Skeletal muscle cell (primary cell): ENCODE results near the gene CHN2.
"Not testable (repeated sequence)": the region's sequence is repeated elsewhere in the genome, so short reads cannot be mapped to it uniquely, and the experiment has no call there.

Source experiments
- DNase-seq: peaks from one replicate; pipeline ENCODE4 v3.0.0-alpha.2; 2010; ENCODE audit warnings: low read depth
- H3K4me3 ChIP-seq: 2 replicates; pipeline ENCODE4 v1.5.1; 2011; ENCODE audit warnings: low read depth, mild to moderate bottlenecking, control low read depth, low read length, moderate library complexity

CHN2 gene

DNA sequence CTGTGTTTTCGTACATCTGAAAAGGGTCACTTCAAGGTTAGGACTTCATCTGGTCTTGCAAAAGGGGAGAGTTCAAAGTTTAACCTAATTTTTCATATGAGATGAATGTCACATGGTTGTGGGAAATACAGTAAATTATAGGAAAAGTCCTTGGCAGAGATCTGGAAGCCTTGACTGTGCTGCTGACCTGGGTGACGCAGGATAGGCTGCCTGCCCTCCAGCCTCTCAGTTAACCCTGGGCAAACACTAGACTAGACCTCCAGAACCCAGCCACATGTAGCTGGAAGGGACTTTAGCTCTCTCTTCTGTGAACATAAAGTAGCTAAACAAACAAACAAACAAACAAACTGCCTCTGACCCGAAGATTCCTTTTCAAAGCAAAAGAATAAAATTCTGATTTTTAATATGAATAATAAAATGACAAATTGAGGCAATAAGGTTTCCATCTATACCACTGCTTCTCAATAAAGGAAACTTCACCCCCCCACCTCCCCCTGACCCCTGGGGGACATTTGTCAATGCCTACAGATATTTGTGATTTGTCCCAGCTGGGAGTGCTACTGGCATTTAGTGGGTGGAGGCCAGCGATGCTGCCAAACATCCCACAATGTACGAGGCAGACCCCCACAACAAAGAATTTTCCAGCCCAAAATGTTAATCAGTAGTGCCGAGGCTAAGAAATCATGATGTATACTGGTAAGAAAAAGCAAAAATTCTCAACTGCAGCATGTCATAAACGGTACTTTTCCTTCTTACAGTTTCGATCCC lies 293.8 kb downstream of the CHN2 start:
- DNase-seq, result no peak
- H3K4me3 ChIP-seq, result no peak overlapping the region

DNA sequence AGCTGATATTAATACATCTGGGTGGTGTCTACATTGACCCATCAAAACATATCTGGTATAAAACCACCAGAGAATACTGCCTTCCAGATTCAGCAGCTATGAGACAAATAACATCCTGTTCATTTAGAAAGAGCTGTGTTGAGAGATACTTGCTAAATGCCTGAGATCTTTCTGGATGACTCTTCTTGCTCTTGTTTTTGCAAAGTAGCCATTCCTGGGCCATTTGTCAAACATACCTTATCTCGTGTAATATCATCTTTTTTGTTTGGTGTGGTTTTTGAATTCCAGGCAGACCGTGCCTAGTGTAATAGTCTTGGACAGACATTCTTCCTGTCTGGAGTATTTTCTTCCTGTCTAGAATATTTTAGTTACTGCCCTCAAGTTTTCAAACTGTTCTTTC lies 294.4 kb downstream of the CHN2 start:
- peak; percentile 59 for DNase-seq
- no peak overlapping the region for H3K4me3 ChIP-seq

DNA sequence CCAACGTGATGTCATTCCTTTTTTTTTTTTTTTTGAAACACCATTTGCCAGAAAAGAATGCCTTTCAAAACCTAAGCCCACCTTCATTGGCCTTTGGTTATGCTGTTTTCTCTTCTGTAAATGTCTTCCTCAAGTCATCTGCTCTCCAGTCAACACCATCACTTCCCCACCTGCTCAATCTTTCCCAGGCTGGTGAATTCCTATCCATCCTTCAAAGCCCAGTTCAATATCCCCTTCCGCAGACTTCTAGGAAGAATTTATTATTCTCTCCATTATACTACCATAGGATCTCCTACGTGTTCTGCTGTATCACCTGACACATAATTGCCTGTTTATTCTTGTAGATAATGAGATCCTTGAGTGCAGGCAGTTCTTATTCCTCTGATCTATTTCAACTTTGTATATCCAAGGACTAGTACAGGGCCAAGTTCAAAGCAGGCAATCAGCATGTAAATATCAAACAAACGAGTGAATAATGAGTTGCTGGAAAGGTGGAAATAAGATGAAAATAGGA lies 295.6 kb downstream of the CHN2 start:
- no peak for DNase-seq
- H3K4me3 ChIP-seq, result no peak overlapping the region

DNA sequence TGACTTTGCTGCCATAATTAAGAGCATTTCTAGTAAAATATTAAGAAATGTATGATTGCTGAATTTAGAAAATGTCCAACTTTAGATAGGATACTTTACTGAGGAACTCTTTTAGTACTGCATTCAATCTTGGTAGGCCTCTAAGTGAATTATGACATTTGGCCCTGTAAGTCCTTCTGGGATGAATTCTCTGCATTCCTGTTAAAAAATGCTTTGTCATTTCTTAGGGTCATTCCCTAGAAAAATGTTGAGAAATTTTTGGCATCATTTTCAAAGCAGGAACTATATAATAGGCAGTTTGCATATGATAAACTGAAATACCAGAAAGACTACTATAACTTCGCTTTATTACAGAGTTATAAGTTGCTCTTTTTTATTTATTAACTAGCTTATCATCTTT lies 299.8 kb downstream of the CHN2 start:
- no peak overlapping the region for H3K4me3 ChIP-seq
- peak; percentile 33 for DNase-seq

DNA sequence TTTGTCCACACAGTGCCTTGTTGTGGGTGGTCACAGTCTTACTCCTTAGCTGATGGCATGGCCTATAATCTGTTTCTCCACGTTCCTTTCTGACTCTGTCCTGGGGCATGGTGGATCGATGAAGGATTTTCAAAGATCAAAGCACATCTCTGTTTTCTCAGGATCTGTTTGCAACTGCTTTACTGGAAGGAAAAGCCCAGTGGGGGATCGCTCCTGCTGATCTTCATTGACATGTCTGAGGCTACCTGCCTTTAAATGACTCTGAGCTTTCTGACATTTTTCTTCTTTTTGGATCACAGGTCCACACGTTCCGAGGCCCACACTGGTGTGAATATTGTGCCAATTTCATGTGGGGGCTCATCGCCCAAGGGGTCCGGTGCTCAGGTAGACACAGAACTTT lies 301.1 kb downstream of the CHN2 start:
- no peak overlapping the region for H3K4me3 ChIP-seq
- no peak for DNase-seq

DNA sequence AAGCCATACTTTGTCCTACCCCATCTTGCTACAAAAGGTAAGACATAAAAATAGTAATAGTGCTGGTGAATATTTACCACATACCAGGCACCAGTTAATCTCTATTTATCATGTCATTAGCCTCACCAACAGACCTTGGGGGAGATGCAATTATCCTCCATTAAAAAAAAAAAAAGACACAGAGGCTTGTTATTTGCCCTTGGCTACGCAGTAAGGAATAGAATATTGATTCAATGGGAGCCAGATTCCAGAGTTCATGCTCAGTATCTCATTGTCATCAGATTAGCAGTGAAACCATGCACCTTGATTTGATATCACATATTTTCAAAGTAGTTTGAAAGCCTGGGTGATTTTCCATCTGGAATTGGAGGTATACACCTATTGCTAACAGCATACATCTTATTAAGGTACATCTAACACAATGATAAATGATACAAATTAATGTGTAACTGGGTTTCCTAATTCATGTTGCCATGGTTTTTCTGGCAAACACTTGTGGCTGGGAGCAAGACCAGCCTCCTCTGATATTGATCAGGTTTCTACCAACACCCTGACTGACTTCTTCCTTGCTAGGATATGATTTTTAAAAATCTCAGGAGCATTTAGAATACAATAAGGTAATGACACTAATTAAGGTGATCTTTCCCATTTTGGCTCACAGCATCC lies 301.9 kb downstream of the CHN2 start:
- no peak for DNase-seq
- H3K4me3 ChIP-seq, result no peak overlapping the region

DNA sequence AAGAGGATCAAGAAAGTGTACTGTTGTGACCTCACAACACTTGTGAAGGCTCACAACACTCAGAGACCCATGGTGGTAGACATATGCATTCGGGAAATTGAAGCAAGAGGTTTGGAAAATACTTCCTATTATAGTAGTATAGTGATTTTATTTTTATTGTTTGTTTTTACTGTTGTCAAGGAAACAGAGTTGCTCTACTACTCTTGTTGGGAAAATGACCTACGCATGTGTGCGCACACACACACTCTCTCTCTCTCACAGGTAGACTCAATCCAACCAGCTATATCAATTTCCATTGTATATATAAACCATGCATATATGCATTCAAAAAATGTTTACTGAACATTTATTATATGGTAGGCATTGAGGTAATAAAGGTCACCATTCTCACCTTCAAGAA lies 305.4 kb downstream of the CHN2 start:
- no peak overlapping the region for H3K4me3 ChIP-seq
- DNase-seq, result no peak

DNA sequence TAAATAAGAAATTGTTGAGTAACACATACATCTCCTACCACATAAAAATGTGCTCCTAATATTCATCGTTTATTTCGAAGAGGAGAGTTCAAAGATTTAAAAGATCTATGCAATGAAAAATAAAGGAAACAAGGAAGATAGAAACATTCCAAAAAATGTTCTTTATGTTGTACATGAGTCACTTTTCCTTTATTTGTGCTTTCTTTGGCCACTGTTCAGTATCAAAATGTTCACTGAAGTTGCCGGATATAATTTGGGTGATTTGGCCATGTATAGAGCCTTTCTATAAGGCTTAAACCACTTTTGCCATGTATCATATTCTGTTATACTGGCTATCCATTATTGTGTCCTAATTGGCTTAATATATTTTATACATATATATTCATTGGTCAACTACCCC lies 306.1 kb downstream of the CHN2 start:
- DNase-seq, result peak; percentile 18
- no peak overlapping the region for H3K4me3 ChIP-seq

DNA sequence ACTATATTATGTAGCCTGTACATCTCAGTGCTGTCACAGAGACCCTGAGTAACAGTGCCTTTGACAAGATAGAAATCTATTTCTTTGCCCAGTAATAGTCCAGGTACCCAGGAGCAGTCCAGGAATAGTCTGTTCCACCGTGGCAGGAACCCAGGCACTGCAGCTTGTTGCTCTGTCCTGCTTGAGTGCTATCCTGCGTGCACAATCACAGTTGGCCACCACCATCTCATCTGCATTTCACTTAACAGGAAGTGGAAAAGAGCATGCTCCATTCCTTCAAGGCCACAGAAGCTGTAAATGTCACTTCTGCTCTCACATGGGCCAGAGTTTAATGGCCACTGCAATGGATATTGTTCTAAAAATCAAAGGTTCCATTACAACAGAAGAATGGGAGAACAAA lies 307.6 kb downstream of the CHN2 start:
- no peak overlapping the region for H3K4me3 ChIP-seq
- no peak for DNase-seq

DNA sequence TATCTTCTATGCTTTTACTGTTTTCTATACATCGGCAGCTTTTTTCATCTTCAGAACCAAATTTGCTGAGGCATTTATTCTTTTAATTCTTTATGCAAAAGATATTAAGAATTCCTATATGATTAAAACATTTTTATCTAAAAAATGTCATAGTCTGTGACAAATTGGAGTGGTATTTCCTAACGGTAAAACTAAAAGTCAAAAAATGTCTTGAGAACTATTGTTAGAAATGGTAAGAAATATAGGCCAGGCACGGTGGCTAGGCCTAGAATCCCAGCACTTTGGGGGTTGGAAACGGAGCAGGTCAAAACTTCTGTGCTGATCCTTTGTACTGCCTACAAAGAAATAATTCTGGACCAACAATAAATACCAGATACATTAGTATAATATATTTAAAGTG lies 311.4 kb downstream of the CHN2 start:
- H3K4me3 ChIP-seq, result no peak overlapping the region
- no peak for DNase-seq

DNA sequence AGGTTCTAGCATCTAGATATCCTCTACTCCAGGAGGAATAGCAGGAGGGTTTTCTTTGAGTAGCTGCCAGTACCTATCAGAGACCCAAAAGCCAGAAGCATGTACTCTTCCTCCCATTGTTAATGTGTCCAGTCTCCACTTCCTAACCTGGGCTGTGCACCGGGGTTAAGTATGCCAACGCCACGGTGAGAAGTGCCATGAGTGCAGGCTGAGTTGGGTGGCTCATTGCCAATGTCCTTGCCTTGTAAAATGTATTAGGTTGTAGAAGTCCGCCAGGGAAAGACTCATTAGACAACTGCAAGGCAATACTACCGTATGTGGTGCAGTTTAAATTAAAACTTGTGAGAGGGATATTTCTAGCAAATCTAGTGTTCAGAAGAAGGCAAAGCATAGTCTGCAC lies 314.0 kb downstream of the CHN2 start:
- DNase-seq, result no peak
- H3K4me3 ChIP-seq, result no peak overlapping the region

DNA sequence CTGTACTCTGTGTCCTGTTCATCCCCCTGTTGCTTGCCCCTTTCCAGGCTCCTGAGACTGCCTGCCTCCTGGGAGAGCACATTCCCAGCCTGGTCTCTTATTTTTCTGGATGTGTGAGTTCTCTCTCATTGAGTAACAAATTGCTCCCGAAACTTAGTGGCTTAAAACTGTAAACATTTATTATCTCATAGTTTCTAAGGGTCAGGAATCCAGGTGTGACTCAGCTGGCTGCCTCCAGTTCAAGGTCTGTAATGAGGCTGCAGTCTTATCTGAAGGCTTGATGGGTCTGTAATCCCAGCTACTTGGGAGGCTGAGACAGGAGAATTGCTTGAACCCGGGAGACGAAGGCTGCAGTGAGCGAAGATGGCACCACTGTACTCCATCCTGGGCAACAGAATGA lies 315.5 kb downstream of the CHN2 start:
- no peak overlapping the region for H3K4me3 ChIP-seq
- no peak for DNase-seq

DNA sequence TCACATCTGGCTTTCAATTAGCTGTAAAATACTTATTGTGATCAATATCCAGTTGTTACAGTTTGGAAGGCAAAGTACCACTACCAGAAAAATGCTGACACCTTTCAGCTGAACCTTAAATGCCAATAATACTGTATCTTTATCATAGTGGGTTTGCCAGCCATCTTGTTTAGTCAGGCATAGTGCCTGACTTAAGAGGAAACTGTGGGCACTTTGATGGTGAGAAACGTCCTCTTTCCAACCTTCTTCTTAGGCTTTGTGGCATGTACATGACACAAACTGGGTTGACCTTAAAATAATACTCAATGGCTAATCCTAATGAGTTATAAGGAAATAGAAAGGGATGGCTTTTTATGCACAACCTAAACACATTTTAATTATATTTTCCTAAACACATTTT lies 316.8 kb downstream of the CHN2 start:
- DNase-seq, result no peak
- H3K4me3 ChIP-seq, result no peak overlapping the region

DNA sequence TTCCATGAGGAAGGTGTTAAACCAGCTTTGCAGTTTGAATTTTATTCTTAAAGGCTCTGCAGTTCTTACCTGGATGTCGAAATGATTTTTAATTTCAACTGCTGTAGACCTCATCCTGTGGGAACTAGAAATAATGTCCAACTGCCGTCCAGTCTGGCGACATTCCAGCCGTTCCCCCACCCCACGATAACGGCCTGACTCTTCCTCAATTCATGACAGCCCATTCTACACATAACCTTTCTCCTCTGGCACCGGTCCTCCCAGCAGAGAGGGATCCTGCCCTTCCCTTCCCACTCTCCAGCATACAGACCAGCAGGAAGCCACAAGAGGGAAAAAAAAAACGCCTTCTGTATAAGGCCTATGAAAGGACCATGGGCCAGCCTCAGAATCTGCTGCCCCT lies 317.3 kb downstream of the CHN2 start:
- no peak overlapping the region for H3K4me3 ChIP-seq
- DNase-seq, result no peak

DNA sequence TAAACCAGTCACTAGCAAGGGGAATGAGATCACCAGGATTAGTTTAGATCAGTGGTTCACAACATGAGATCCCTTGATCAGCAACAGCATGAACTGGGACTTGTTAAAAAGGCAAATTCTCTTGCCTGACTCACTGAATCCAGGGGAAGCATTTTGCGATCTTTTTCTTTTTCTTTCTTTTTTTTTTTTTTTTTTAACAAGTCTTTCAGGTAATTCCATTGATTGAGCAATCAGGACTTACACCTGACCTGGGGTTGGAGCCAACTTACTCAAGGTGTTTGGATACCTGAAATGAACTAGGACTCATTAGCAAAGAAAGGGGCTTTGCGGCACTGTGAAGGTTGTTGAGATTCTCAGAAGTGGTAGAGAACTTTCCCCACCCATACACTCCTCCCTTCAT lies 321.9 kb downstream of the CHN2 start:
- no peak for DNase-seq
- no peak overlapping the region for H3K4me3 ChIP-seq

DNA sequence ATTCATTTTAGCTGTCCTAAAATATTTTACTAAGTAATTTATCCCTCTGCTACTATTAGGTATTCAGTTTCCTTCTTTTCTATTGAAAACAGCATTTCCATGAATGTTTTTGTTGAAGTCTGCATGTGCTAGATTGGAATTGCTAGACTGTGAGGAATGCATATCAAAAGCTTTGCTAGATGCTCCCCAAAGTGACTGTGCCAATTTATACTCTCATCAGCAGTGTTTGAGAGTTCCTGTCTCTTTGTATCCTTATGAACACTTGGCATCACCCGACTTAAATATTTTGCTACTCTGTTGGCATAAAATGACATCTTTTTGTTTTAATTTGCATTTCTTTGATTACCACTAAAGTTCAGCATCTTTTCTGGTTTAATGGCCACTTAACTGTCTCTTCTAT lies 324.0 kb downstream of the CHN2 start:
- no peak overlapping the region for H3K4me3 ChIP-seq
- DNase-seq, result no peak

DNA sequence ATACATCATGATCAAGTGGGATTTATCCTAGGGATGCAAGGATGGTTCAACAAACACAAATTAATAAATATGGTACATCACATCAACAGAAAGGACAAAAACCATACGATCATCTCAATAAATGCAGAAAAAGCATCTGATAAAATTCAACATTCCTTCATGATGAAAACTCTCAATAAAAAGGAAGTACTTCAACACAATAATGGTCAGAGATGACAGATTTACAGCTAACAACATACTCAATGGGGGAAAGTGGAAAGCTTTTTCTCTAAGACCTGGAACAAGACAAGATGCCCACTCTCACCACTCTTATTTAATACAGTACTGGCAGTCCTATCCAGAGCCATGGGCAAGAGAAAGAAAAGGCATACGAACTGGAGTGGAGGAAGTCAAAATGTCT lies 329.2 kb downstream of the CHN2 start:
- no peak for DNase-seq
- H3K4me3 ChIP-seq, result no peak overlapping the region

DNA sequence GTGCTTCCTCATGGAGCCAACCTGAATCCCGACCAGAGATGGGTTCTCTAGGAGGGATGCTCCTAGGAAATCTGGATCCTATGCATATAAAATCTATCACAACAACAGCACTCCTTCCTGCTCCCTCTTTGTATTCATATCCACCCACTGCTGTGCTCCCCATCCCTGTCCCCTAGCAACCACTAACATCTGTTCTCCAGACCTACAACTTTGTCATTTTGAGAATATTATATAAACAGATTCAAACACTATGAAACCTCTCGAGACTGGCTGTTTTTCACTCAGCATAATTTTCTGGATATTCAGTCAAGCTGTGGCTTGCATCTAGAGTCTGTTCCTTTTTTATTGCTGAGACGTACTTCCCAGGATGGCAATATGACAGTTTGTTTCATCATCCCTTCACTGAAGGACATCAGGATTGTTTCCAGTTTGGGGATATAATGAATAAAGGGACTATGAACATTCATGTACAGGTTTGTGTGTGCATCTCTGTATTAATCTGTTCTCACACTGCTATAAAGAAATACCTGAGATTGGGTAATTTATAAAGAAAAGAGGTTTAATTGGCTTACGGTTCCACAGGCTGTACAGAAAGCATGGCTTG lies 333.0 kb downstream of the CHN2 start:
- DNase-seq, result no peak
- no peak overlapping the region for H3K4me3 ChIP-seq

DNA sequence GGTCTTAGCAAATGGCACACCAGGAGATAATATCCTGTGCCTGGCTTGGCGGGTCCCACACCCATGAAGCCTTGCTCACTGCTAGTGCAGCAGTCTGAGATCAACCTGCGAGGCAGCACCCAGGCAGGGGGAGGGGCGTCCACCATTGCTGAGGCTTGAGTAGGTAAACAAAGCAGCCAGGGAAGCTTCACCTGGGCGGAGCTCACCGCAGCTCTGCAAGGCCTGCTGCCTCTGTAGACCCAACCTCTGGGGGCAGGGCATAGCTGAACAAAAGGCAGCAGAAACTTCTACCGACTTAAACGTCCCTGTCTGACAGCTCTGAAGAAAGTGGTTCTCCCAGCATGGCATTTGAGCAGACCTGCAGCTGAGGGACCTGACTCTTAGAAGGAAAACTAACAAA lies 334.0 kb downstream of the CHN2 start:
- DNase-seq, result not testable (repeated sequence)

More for the DNA sequence above, 334.0 kb downstream of the CHN2 start:
- not testable (repeated sequence) for H3K4me3 ChIP-seq
